Sigmoid colon (tissue), 4 donors: ENCODE results near the gene CDKL5.

ENCODE experiments used
- CTCF ChIP-seq, 4 experiments: fragments of 450-650 bp in 3 of 4; fragments of 200-600 bp in 1 of 4; IDR thresholded peaks; one replicate each; pipeline ENCODE4 v1.5.1; 2016 to 2019; ENCODE audit warnings: antibody characterized with exemption in 4 of 4, mild to moderate bottlenecking in 3 of 4, moderate library complexity in 2 of 4
- EP300 ChIP-seq, 4 donors: sonication (generic); formaldehyde crosslinking; IDR thresholded peaks; one replicate each; pipeline ENCODE4 v1.6.1; 2017; ENCODE audit warnings: antibody characterized with exemption in 4 of 4
- POLR2A ChIP-seq, 2 donors: fragments of 450-650 bp; IDR thresholded peaks; one replicate each; pipeline ENCODE4 v1.6.1; 2016; ENCODE audit warnings: antibody characterized with exemption in 2 of 2, mild to moderate bottlenecking in 2 of 2, moderate library complexity in 2 of 2
- POLR2AphosphoS5 ChIP-seq, 4 donors: sonication (generic); formaldehyde crosslinking; IDR thresholded peaks; one replicate each; pipeline ENCODE4 v1.6.1; 2017; ENCODE audit warnings: antibody characterized with exemption in 4 of 4

GRCh38 chrX:18654875-18655836 is 229.7 kb downstream of the CDKL5 start:
- no peak for TF ChIP-seq POLR2A (IDR thresholded peaks at IDR 0.05)
- no peak for TF ChIP-seq CTCF (IDR thresholded peaks at IDR 0.05)
- no peak for TF ChIP-seq EP300 (IDR thresholded peaks at IDR 0.05)
- no peak for TF ChIP-seq POLR2AphosphoS5 (IDR thresholded peaks at IDR 0.05)
